8988T (cell line): ENCODE data around the gene FFAR1.

ENCODE experiments used
- DNase-seq: peaks from one replicate; pipeline ENCODE4 v3.0.0; 2011

The FFAR1 gene, protein sequence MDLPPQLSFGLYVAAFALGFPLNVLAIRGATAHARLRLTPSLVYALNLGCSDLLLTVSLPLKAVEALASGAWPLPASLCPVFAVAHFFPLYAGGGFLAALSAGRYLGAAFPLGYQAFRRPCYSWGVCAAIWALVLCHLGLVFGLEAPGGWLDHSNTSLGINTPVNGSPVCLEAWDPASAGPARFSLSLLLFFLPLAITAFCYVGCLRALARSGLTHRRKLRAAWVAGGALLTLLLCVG (N-terminal part only)

DNA sequence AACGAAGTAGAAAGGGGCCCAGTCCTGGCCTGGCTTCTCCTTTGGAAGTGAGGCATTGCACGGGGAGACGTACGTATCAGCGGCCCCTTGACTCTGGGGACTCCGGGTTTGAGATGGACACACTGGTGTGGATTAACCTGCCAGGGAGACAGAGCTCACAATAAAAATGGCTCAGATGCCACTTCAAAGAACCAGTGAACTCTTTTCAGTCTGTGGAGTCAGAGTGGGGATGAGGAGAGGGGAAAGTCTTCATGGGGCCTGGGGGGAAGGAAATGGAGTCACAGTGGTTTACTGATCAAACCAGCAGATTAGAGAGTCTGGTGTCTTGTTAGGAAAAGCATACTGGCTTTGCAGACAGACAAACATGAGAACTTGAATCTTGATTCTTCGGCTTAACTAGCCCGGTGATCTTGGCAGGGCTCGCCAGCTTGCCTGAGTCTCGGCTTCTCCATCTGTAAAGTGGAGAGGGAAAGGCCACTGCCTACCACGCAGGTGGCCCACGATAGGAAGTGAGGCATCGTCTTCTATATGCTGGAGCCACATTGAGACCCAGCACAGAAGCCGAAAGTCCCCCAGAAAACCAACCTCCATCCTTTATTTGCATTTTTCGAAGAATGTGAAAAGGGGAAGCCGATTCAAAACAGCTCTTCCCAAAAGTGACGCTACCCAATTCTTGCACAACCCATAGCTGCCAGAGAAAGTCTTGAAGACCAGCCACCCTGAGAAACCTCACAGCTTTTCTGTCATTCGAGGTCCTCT lies at the start of gene FFAR1:
Gene FFAR1 (plus strand): TSS at position 732 of the 759 bp plus-strand sequence. CDS start 3,650 bp downstream, outside the sequence.
- DNase-seq: no peak

DNA sequence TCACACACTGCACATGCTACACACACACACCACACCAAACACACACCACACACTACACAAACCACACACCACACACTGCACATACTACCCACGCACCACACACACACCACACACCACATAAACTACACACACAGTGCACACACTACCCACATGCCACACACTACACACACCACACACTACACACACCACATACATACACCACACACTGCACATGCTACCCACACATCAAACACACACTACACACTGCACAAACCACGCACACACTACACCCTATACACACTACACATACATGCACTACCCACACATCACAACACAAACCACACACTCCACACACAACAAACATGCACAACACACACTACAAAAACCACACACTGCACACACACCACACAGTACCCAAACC lies 49.8 kb upstream of the FFAR1 start:
- DNase-seq: no peak

DNA sequence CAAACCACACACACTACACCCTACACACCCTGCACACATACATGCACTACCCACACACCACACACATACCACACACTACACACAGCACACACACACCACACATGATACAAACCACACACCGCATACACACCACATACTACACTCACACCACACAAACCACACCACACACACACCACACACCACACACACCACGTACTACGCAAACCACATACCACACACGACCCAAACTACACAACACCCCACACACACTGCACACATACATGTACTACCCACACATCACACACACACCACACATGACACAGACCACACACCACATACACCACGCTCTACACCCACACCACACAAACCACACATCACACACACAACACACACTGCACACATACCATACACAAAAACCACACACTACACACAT lies 49.1 kb upstream of the FFAR1 start:
- no peak for DNase-seq

DNA sequence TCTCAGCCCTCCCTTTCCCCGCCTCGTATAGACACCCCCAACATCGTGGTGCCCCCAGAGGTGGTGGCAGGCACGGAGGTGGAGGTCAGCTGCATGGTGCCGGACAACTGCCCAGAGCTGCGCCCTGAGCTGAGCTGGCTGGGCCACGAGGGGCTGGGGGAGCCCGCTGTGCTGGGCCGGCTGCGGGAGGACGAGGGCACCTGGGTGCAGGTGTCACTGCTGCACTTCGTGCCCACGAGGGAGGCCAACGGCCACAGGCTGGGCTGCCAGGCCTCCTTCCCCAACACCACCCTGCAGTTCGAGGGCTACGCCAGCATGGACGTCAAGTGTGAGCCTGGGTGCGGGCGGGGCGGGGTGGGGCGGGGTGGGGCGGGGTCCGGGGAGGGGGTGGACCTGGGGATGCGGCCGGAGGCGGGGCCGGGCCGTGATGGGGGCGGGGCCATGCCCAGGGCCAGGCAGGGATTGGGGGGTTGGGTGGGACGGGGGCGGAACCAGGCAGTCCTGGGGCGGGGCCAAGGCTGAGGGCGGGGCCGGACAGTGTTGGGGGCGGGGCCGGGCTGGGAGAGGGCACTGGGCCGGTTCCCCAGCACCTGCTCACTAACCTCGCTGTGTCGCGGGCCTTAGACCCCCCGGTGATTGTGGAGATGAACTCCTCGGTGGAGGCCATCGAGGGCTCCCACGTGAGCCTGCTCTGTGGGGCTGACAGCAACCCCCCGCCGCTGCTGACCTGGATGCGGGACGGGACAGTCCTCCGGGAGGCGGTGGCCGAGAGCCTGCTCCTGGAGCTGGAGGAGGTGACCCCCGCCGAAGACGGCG lies 48.0 kb upstream of the FFAR1 start:
- no peak for DNase-seq

DNA sequence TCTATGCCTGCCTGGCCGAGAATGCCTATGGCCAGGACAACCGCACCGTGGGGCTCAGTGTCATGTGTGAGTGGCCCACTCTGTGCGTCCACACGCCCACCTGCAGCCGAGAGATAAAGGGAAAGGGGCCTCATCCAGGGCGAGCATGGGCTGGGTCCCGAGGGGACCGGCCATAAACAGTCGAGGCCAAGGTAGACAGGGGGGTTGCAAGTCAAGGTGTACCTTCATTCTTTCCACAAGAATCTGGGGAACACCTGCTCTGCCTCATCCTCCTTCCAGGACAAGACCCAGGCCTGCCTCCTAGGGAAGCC lies 47.4 kb upstream of the FFAR1 start:
- DNase-seq: no peak

DNA sequence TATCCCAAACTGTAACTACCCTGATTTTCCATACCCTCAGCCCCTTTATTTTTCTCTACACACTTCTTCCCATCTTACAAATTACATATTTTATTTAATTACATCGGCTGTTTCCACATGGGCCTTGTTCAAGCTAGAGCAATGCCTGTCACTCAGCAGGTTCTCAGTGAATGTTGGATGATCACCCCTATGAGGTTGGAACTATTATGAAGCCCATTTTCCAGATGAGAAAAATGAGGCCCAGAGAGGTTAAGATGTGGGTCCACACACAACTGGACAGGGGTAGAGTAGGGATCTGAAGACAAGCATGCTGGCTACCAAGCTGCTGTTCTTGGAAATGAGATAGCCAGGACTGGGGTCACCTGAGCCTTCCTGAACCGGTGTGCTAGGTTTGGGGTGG lies 45.7 kb upstream of the FFAR1 start:
- DNase-seq: no peak

DNA sequence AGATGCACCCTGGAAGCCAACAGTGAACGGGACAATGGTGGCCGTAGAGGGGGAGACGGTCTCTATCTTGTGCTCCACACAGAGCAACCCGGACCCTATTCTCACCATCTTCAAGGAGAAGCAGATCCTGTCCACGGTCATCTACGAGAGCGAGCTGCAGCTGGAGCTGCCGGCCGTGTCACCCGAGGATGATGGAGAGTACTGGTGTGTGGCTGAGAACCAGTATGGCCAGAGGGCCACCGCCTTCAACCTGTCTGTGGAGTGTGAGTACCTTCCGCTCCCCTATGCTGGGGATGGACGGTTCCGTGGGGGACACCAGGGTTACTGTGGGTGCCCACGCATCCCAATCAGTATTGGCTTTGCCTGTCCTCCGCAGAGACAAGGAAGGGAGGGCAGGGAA lies 45.3 kb upstream of the FFAR1 start:
- no peak for DNase-seq

DNA sequence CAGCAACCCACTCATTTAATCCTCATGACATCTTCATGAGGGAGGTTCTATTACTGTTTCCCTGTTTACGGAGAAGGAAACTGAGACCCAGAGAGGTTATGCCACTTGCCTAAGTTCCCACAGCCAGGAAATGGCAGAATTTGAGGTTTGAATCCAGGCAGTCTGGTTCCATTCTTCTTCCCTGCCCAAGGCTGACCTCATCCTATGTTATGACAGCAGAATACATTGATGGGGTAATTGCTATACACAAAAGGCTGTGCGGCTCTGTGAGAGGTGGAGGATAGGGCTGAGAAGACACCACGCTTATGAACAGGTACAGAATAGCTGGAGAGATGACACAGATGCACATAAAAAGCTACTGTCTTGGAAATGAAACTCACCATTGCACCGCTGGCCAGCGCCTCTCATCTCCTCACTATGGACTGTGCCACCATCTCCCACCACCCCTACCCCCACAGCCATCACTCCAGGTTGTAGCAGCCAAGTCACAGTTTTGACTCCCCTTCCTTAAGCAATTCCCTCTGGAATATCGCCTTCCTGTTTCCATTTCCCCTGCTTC lies 44.3 kb upstream of the FFAR1 start:
- no peak for DNase-seq

DNA sequence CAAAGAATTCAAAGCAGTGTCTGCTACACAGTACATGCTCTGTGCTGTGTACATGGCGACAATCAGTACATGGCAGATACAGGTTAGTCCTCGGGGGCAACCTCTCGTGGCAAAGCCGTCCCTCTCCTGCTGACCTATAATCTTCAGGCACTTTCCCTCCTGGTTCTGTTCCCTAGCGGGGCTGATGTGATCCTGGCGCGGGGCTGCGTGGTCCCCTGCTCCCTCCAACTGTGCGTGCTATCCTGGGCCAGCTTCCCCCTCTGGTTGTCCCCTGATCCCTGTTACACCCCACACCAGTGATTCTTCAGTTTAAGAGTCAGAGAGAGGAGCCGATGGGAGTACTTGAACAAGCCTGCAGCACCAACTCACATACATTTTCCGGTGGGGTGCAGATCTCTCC lies 43.7 kb upstream of the FFAR1 start:
- DNase-seq: no peak

DNA sequence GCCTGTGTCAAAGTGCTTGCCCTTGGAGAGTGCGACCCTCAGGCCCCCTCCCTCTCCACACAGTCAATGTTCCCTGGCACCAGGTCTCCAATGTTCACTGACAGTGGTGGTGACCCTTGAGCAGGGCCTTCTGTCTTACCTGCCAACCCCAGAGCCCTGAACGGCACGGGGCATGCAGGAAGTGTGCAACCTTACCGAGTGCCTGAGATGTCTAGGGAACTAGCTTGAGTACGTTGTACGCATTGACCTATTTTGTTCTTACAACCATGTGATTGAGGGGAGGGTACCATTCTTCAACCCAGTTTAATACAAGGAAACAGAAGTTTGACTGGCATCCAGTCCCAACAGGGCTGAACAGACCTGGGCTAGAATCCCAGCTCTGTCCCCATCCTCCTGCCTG lies 42.5 kb upstream of the FFAR1 start:
- DNase-seq: no peak

DNA sequence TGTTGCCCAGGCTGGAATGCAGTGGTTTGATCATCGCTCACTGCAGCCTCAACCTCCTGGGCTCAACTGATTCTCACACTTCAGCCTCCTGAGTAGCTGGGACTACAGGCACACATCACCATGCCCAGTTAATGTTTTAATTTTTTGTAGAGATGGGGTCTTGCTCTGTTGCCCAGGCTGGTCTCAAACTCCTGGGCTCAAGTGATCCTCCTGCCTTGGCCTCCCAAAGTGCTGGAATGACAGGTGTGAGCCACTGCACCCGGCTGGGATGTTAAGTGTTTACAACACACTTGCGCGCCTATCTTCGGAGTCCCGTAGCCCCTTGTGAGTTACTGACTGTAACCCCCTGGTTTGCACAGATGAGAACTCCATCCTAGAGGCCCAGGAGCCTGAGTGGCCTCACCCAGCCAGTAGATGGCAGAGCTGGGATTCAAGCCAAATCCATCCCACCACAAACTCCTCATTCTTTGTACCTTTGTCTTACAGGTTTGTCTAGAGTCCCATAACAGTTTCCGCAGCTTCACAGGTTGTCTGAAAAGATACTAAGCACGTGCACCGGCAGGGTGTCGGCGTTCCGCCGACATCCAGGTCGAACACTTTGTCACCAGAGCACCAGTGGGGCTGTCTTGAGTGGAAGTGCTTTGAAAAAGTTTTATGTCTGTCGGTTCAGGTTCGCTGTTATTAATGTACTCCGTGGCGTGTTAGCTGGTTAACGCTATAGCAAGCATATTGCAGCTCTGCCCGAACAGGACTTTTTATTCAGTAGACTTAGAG lies 41.0 kb upstream of the FFAR1 start:
- DNase-seq: peak; percentile 92

DNA sequence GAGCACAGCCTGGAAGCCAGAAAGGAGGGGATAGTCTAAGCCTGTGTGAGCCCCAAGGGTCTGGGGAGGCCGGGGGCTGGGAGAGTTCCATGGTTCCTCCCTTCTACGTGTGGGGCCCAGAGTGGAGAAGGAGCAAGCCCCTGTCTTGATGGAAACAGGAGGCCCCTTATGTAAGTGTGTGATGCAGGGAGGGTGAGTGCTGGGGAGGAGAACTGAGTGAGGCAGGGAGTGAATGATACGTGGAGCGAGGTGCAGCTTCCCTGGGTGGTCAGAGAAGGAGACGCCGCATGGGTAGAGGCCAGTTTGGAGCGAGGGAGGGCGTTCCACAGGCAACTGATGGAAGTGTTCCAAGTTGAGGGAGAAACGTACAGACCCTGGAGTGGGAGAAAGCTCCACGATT lies 39.8 kb upstream of the FFAR1 start:
- no peak for DNase-seq

DNA sequence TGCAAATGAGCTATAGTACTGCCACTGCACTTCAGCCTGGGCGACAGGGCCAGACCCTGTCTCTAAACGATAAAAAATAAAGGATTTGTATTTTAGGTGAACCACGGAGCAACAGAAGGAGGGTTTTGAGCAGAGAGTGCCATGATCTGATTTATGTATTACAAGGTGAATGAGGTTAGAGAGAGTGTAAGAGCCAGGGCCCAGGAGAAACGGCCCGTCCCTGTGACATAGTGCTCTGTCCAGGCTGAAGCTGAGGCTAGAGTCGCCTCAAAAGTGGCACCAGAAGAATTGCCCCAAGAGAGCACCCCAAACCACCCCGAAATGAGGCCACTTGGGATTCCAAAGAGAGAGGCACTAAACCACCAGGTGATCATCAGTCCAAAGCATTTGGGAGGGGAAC lies 38.8 kb upstream of the FFAR1 start:
- no peak for DNase-seq

DNA sequence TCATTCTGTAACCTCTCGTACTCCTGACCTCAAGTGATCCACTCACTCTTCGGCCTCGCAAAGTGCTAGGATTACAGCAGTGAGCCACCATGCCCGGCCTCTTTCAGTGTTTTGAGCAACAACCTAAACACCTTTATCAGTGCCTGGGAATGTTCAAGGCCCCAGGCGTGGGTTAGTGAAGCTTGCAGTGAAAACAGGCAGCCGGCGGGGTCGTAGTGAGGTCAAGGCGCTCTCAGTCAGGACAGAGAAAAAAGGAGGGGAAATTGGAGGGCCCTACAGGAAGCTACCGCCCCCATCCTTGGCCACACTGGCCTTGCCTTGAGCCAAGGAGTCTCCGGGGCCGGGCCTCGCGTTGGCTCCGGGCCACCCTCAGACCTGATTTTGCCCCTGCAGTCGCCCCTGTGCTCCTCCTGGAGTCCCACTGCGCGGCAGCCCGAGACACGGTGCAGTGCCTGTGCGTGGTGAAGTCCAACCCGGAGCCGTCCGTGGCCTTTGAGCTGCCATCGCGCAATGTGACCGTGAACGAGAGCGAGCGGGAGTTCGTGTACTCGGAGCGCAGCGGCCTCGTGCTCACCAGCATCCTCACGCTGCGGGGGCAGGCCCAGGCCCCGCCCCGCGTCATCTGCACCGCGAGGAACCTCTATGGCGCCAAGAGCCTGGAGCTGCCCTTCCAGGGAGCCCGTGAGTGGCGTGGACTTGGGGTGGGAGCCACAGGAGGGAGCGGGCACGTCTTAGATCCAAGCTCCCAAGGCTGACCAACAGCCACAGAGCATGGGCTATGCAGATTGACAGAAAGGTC lies 38.0 kb upstream of the FFAR1 start:
- DNase-seq: no peak

DNA sequence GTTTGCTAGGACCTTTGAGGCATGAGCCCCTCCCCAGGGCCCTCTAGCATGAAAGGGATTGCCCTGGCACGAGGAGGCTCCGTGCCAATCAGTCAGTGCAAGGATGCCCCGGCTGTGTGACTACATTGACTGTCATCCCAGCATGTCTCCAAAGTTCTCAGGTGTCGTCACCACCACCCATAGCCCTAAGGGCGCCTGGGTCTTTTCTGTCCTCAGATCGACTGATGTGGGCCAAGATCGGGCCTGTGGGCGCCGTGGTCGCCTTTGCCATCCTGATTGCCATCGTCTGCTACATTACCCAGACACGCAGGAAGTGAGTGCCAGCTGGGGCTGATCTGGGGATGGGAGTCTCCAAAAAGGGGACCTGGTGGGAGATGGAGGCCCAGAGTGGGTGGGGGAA lies 37.4 kb upstream of the FFAR1 start:
- DNase-seq: no peak

DNA sequence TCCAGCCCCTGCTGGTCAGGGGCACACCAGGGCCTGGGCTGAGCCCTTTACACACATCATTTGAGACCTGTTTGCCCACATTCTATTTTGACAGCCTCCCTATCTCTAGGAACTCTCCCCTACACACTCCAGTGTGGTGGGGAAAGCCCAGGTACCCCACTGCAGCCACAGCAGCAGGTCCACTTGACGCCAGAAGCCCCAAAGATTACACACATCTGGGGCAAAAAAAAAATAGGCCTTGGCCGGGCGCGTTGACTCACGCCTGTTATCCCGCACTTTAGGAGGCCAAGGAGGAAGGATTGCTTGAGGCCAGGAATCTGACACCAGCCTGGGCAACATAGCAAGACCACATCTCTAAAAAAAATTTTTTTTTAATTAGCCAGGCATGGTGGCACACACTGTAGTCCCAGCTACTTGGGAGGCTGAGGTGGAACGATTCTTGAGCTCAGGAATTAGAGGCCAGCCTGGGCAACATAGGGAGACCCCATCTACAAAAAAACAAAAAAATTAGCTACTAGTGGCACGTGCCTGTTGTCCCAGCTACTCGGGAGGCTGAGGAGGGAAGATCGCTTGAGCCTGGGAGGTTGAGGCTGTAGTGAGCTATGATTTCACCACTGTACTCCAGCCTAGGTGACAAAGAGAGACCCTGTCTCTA lies 36.8 kb upstream of the FFAR1 start:
- no peak for DNase-seq

DNA sequence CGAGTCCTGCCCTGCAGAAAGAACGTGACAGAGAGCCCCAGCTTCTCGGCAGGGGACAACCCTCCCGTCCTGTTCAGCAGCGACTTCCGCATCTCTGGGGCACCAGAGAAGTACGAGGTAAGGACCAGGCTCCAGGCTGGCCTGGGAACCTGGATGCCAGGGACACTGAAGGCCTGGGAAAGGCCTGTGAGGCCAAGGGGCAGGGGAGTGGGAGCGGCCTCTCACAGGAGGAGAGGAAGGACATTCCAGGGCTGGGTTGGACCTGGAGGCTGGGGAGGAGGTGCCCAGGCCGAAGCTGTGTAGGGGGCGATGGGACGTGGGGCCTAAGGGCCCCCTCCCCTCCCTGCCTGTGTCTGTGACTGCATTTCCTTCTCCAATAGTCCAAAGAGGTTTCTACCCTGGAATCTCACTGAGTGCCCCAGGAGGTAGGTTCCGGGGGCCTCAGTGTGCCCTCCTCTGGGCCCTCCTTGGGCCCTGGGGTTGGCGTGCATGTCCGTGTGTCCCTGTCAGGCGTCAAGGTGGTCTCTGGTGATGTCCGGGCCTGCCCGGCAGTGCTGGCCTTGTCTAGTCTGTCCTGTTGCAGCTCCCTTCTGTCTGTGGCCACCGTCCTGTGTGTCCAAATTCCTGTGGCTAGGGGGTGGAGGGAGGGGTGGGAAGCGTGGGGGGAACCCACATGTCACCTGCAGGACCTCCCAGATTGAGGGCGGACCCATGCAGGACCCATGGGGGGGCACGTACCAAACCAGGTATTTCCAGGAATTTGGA lies 35.6 kb upstream of the FFAR1 start:
- no peak for DNase-seq

DNA sequence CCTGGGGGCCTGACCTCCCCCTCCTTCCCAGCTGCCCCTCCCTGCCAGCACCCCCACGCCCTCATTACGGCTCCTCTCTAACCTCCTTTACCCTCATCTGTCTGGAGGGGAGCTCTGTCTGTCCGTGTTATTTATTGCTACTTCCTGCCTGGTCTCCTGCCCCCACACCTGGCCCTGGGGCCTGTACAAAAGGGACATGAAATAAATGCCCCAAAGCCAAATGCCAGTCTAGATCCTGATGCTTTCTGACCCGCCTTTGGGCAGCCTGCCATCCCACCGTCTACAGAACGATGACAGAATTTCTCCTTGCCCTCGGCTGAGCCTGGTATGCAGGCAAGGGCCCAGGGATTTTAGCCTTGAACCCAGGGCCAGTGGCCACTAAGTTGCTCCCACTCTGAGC lies 34.1 kb upstream of the FFAR1 start:
- no peak for DNase-seq

DNA sequence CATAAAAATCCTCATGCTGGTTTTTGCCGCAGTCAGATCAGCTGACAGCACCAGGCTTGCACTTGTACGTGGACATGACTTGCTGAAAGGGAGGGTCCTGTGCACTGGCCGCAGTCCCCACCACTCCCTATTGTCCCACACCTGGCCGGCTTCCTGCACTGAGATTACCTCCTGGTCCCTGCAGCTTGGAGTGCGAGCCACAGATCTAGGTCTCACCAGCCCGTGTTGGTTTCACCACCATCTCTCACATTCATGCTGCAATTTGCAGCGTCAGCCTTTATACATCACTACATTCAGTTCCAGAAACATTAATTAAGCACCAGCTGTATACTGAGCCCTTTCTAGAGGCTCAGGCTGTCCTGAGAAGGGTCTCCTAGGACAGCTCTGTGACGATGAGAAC lies 33.7 kb upstream of the FFAR1 start:
- no peak for DNase-seq

DNA sequence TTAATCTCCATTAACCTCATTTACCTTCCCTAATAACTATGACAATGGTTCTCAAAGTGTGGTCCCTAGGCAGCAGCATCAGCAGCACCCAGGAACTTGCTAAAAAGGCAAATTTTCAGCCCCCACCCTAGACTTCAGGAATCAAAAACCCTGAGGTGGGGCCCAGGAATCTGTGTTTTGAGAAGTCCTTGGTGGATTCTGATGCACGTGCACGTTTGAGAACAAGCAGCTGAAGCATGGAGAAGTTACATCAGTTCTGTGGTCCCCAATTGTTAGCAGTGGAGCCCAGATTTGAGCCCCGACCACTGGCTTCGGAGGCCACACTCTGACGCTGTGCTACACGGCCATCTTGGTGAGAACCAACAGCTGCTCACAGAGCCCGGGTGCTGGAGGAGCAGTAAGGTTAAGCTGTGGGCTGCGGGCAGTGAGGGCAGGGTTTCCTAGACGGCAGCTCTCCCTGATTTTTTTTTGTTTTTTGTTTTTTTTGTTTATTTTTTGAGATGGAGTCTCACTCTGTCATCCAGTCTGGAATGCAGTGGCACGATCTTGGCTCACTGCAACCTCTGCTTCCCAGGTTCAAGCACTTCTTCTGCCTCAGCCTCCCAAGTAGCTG lies 32.7 kb upstream of the FFAR1 start:
- no peak for DNase-seq
